GM23248 (cell line): ENCODE results near the gene CCDC43. TPM values are rescaled to one million over a fixed set of nuclear protein-coding genes. Genes with fewer than 3 reads are reported as not detected.
A peak's percentile ranks its signal among the peaks of the same experiment; 100 is the strongest.
"Not testable (repeated sequence)": the region's sequence is repeated elsewhere in the genome, so short reads cannot be mapped to it uniquely, and the experiment has no call there.

Experiments used
- DNase-seq: peaks from one replicate; pipeline ENCODE4 v3.0.0-alpha.2; 2015
- H2AFZ ChIP-seq: fragments of 200-600 bp; sonication (generic); 2 replicates; pipeline ENCODE4 v1.6.1; 2016; ENCODE audit warnings: antibody characterized with exemption
- H3F3A ChIP-seq: fragments of 200-600 bp; sonication (generic); 2 replicates; pipeline ENCODE4 v1.6.1; 2016; ENCODE audit warnings: mild to moderate bottlenecking, antibody characterized with exemption, mixed run types; ENCODE audit not compliant: insufficient read depth
- H3K27ac ChIP-seq: fragments of 200-600 bp; sonication (generic); 2 replicates; pipeline ENCODE4 v1.5.1; 2016; ENCODE audit warnings: mild to moderate bottlenecking
- H3K27me3 ChIP-seq: fragments of 200-600 bp; sonication (generic); replicated peaks from 2 replicates; pipeline ENCODE4 v1.6.1; 2016; ENCODE audit warnings: mild to moderate bottlenecking; ENCODE audit not compliant: insufficient read depth
- H3K36me3 ChIP-seq: fragments of 200-600 bp; sonication (generic); 2 replicates; pipeline ENCODE4 v1.6.1; 2016; ENCODE audit warnings: low read depth, mild to moderate bottlenecking
- H3K4me1 ChIP-seq: fragments of 200-600 bp; sonication (generic); 2 replicates; pipeline ENCODE4 v1.6.1; 2016; ENCODE audit warnings: mild to moderate bottlenecking; ENCODE audit not compliant: insufficient read depth
- H3K4me2 ChIP-seq: fragments of 200-600 bp; sonication (generic); one replicate; pipeline ENCODE4 v1.6.1; 2016; ENCODE audit warnings: mild to moderate bottlenecking; ENCODE audit not compliant: unreplicated experiment
- H3K4me3 ChIP-seq: fragments of 200-600 bp; sonication (generic); 2 replicates; pipeline ENCODE4 v1.5.1; 2016; ENCODE audit warnings: mild to moderate bottlenecking
- H3K79me2 ChIP-seq: fragments of 200-600 bp; sonication (generic); 2 replicates; pipeline ENCODE4 v1.6.1; 2016; ENCODE audit warnings: mild to moderate bottlenecking; ENCODE audit not compliant: insufficient read depth
- H3K9ac ChIP-seq: fragments of 200-600 bp; sonication (generic); 2 replicates; pipeline ENCODE4 v1.6.1; 2016; ENCODE audit warnings: mild to moderate bottlenecking
- H3K9me2 ChIP-seq: fragments of 200-600 bp; sonication (generic); 2 replicates; pipeline ENCODE4 v1.6.1; 2016; ENCODE audit warnings: mixed run types, mild to moderate bottlenecking, moderate library complexity; ENCODE audit not compliant: insufficient read depth
- H3K9me3 ChIP-seq: fragments of 200-600 bp; sonication (generic); one replicate; pipeline ENCODE4 v1.6.1; 2017; ENCODE audit warnings: low read depth
- H4K20me1 ChIP-seq: fragments of 200-600 bp; sonication (generic); 2 replicates; pipeline ENCODE4 v1.6.0; 2016; ENCODE audit not compliant: insufficient read depth
- EZH2 ChIP-seq: fragments of 200-600 bp; sonication (generic); IDR thresholded peaks from 2 replicates; pipeline ENCODE4 v1.6.1; 2018; ENCODE audit warnings: antibody characterized with exemption, mild to moderate bottlenecking; ENCODE audit not compliant: insufficient read depth, poor library complexity, severe bottlenecking
- EZH2phosphoT487 ChIP-seq: fragments of 200-600 bp; sonication (generic); IDR thresholded peaks from 2 replicates; pipeline ENCODE4 v1.6.1; 2018; ENCODE audit warnings: antibody characterized with exemption, moderate library complexity, mild to moderate bottlenecking, low read depth; ENCODE audit not compliant: insufficient read depth
- WGBS, 2 experiments: methylation state at CpG; one replicate each; pipeline ENCODE4 v1.1.6; 2015 to 2017; ENCODE audit warnings: low lambda C conversion rate in 2 of 2, low coverage in 1 of 2; ENCODE audit errors: missing lambda C conversion rate in 2 of 2; 5-methylcytosine and 5-hydroxymethylcytosine counted together
- in situ Hi-C: fragments of 300-500 bp; cut with MboI; formaldehyde crosslinking; loops from 2 replicates; pipeline ENCODE4 v1.15.0; 2020
- polyA plus RNA-seq: library from polyadenylated mRNA; unstranded; fragments of >200 nt; fragmentation: Nextera tagmentation; extraction: Ambion mirVana; gene quantifications from 2 replicates; pipeline ENCODE4 v1.2.1, GENCODE V29; 2016
- total RNA-seq: library from RNA; depleted of rRNA; stranded (reverse); fragments of >200 nt; shearing (Covaris generic); gene quantifications from 2 replicates; pipeline ENCODE4 v1.2.3, GENCODE V29; 2014

CCDC43 gene
- total and polyA plus RNA-seq, 2 experiments from 2014 or later: 31.0 to 33.7 TPM

- TF ChIP-seq EZH2: no peak
- no peak for TF ChIP-seq EZH2phosphoT487
- Histone ChIP-seq H3K9me3 (no peaks in the 10 kb centered on the region), H3K4me2 (peak overlapping the region; percentile 84), H3K27me3 (no peaks in the 10 kb centered on the region), H4K20me1 (no peaks in the 10 kb centered on the region), H3F3A (no peaks in the 10 kb centered on the region), H3K4me1 (peaks cover 14% of the 10 kb centered on the region), H3K9me2 (no peaks in the 10 kb centered on the region), H3K27ac (peak overlapping the region; percentile 85), H3K79me2 (peaks cover 57% of the 10 kb centered on the region), H3K9ac (peak overlapping the region; percentile 91), H3K36me3 (no peaks in the 10 kb centered on the region), H2AFZ (peak overlapping the region; percentile 98), H3K4me3 (peak overlapping the region; percentile 98)
- DNase-seq: peak; percentile 29
- in situ Hi-C loops: no loop called here
- WGBS, 2 experiments: 1 to 3% methylated on average over 13 of the region's 13 CpGs
Observed at GRCh38 chr17:44688675-44689476, 700 bp downstream of the CCDC43 start.

- DNase-seq: no peak
- Histone ChIP-seq H3F3A (no peaks in the 10 kb centered on the region), H3K79me2 (peaks cover 57% of the 10 kb centered on the region), H3K27me3 (no peaks in the 10 kb centered on the region), H2AFZ (no peak overlapping the region), H3K9me2 (no peaks in the 10 kb centered on the region), H3K4me1 (peaks cover 14% of the 10 kb centered on the region), H3K27ac (no peak overlapping the region), H3K9ac (peak overlapping the region; percentile 91; the same call in 1 of the 2 replicates), H3K4me3 (peak overlapping the region; percentile 98), H4K20me1 (no peaks in the 10 kb centered on the region), H3K36me3 (no peaks in the 10 kb centered on the region; the same call in 1 of the 2 replicates), H3K4me2 (peak overlapping the region; percentile 84), H3K9me3 (no peaks in the 10 kb centered on the region)
- WGBS, 2 experiments: 50 to 53% methylated on average over 2 of the region's 2 CpGs
- TF ChIP-seq EZH2phosphoT487 (no peak), EZH2 (no peak)
- in situ Hi-C loops: no loop called here
Observed at GRCh38 chr17:44688200-44688599, 1.4 kb downstream of the CCDC43 start.

- TF ChIP-seq EZH2 (no peak), EZH2phosphoT487 (no peak)
- Histone ChIP-seq H3K9me2 (no peaks in the 10 kb centered on the region), H4K20me1 (no peaks in the 10 kb centered on the region), H3K4me1 (peaks cover 14% of the 10 kb centered on the region), H3K4me3 (no peak overlapping the region), H3K27ac (no peak overlapping the region), H3K36me3 (no peaks in the 10 kb centered on the region; the same call in 1 of the 2 replicates), H3K79me2 (peaks cover 57% of the 10 kb centered on the region), H2AFZ (no peak overlapping the region), H3K27me3 (no peaks in the 10 kb centered on the region), H3K9ac (no peak overlapping the region), H3K9me3 (no peaks in the 10 kb centered on the region), H3K4me2 (no peak overlapping the region), H3F3A (no peaks in the 10 kb centered on the region)
- DNase-seq: no peak
- WGBS, 2 experiments: 44% methylated on average over 1 of the region's 1 CpG
- in situ Hi-C loops: no loop called here
Observed at GRCh38 chr17:44687756-44688155, 1.8 kb downstream of the CCDC43 start.

- H3K9ac ChIP-seq, in situ Hi-C loops, H3K27ac ChIP-seq, H2AFZ ChIP-seq, H4K20me1 ChIP-seq, DNase-seq, H3K4me3 ChIP-seq, H3K27me3 ChIP-seq, H3K4me2 ChIP-seq, H3F3A ChIP-seq, H3K4me1 ChIP-seq, H3K36me3 ChIP-seq, H3K9me2 ChIP-seq, H3K9me3 ChIP-seq: not testable (repeated sequence)
- WGBS, 2 experiments: 85 to 89% methylated on average over 4 of the region's 4 CpGs
- H3K79me2 ChIP-seq: peaks cover 35% of the 10 kb centered on the region
Observed at GRCh38 chr17:44683303-44683702, 6.3 kb downstream of the CCDC43 start.
